ENCODE results near the gene NCKAP1. TPM values are rescaled to one million over a fixed set of nuclear protein-coding genes. Genes with fewer than 3 reads are reported as not detected.

NCKAP1 gene
- total and polyA plus RNA-seq, 2 donors from 2014 or later: 45.4 to 140 TPM

- H3K9me3 ChIP-seq (ENCODE audit: control insufficient read depth in 2 of 3, insufficient read depth in 1 of 3, low read length in 3 of 3): no peaks in the 10 kb centered on the region
- no peak overlapping the region for H3K4me3 ChIP-seq (ENCODE audit: low read length in 3 of 3)
- no peaks in the 10 kb centered on the region for H3K36me3 ChIP-seq (ENCODE audit: control insufficient read depth in 2 of 3, insufficient read depth in 3 of 3, low read length in 3 of 3)
- no peak for TF ChIP-seq CTCF (IDR thresholded peaks at IDR 0.05; ENCODE audit: borderline replicate concordance, extremely low read depth, insufficient read depth)
- no peak overlapping the region for H3K27ac ChIP-seq (ENCODE audit: low read depth in 2 of 2, low read length in 2 of 2)
- DNase-seq (no peak), FAIRE-seq (no peak)
- H3K9ac ChIP-seq (ENCODE audit: low read length in 3 of 3): no peak overlapping the region
- no peaks in the 10 kb centered on the region for H3K4me1 ChIP-seq (ENCODE audit: control insufficient read depth in 2 of 3, insufficient read depth in 2 of 3, low read depth in 1 of 3, low read length in 3 of 3)
- H3K27me3 ChIP-seq (ENCODE audit: control insufficient read depth, insufficient read depth, low read length): no peaks in the 10 kb centered on the region
- intact Hi-C loops (cut with DNase I): no loop called here
Measured at GRCh38 chr2:182904844-182905243, 133.4 kb downstream of the NCKAP1 start.

- Histone ChIP-seq H3K27me3 (ENCODE audit: control insufficient read depth, insufficient read depth, low read length) (no peaks in the 10 kb centered on the region), H3K4me3 (ENCODE audit: low read length in 3 of 3) (no peak overlapping the region), H3K36me3 (ENCODE audit: control insufficient read depth in 2 of 3, insufficient read depth in 3 of 3, low read length in 3 of 3) (no peaks in the 10 kb centered on the region), H3K9me3 (ENCODE audit: control insufficient read depth in 2 of 3, insufficient read depth in 1 of 3, low read length in 3 of 3) (no peaks in the 10 kb centered on the region), H3K27ac (ENCODE audit: low read depth in 2 of 2, low read length in 2 of 2) (no peak overlapping the region), H3K4me1 (ENCODE audit: control insufficient read depth in 2 of 3, insufficient read depth in 2 of 3, low read depth in 1 of 3, low read length in 3 of 3) (no peaks in the 10 kb centered on the region), H3K9ac (ENCODE audit: low read length in 3 of 3) (no peak overlapping the region)
- DNase-seq (no peak), FAIRE-seq (no peak)
- no peak for TF ChIP-seq CTCF (IDR thresholded peaks at IDR 0.05; ENCODE audit: borderline replicate concordance, extremely low read depth, insufficient read depth)
- intact Hi-C loops (cut with DNase I): no loop called here
Measured at GRCh38 chr2:182903566-182903965, 134.7 kb downstream of the NCKAP1 start.

GRCh38 chr2:182901748-182902147, 136.5 kb downstream of the NCKAP1 start:
- no peak overlapping the region for H3K27ac ChIP-seq (ENCODE audit: low read depth in 2 of 2, low read length in 2 of 2)
- H3K4me1 ChIP-seq (ENCODE audit: control insufficient read depth in 2 of 3, insufficient read depth in 2 of 3, low read depth in 1 of 3, low read length in 3 of 3): no peaks in the 10 kb centered on the region
- no peaks in the 10 kb centered on the region for H3K9me3 ChIP-seq (ENCODE audit: control insufficient read depth in 2 of 3, insufficient read depth in 1 of 3, low read length in 3 of 3)
- H3K27me3 ChIP-seq (ENCODE audit: control insufficient read depth, insufficient read depth, low read length): no peaks in the 10 kb centered on the region
- intact Hi-C loops (cut with DNase I): no loop called here
- FAIRE-seq (no peak), DNase-seq (no peak)
- no peak overlapping the region for H3K9ac ChIP-seq (ENCODE audit: low read length in 3 of 3)
- H3K4me3 ChIP-seq (ENCODE audit: low read length in 3 of 3): no peak overlapping the region
- H3K36me3 ChIP-seq (ENCODE audit: control insufficient read depth in 2 of 3, insufficient read depth in 3 of 3, low read length in 3 of 3): no peaks in the 10 kb centered on the region
- no peak for TF ChIP-seq CTCF (IDR thresholded peaks at IDR 0.05; ENCODE audit: borderline replicate concordance, extremely low read depth, insufficient read depth)

GRCh38 chr2:182898718-182899117, 139.5 kb downstream of the NCKAP1 start:
- Histone ChIP-seq H3K9me3 (ENCODE audit: control insufficient read depth in 2 of 3, insufficient read depth in 1 of 3, low read length in 3 of 3) (peaks cover 0 to 3% (median 0%) of the 10 kb centered on the region in 3 donors), H3K36me3 (ENCODE audit: control insufficient read depth in 2 of 3, insufficient read depth in 3 of 3, low read length in 3 of 3) (no peaks in the 10 kb centered on the region), H3K9ac (ENCODE audit: low read length in 3 of 3) (no peak overlapping the region), H3K4me3 (ENCODE audit: low read length in 3 of 3) (no peak overlapping the region), H3K4me1 (ENCODE audit: control insufficient read depth in 2 of 3, insufficient read depth in 2 of 3, low read depth in 1 of 3, low read length in 3 of 3) (no peaks in the 10 kb centered on the region), H3K27me3 (ENCODE audit: control insufficient read depth, insufficient read depth, low read length) (no peaks in the 10 kb centered on the region), H3K27ac (ENCODE audit: low read depth in 2 of 2, low read length in 2 of 2) (no peak overlapping the region)
- no peak for TF ChIP-seq CTCF (IDR thresholded peaks at IDR 0.05; ENCODE audit: borderline replicate concordance, extremely low read depth, insufficient read depth)
- intact Hi-C loops (cut with DNase I): no loop called here
- no peak for DNase-seq
- no peak for FAIRE-seq
